ENCODE measurements around the gene ELF1. TPM values are rescaled to one million over a fixed set of nuclear protein-coding genes. Genes with fewer than 3 reads are reported as not detected.

The ELF1 gene
- total and polyA plus RNA-seq, 2 donors (not counting 3 experiments of a cell fraction or from before 2014, with no cell fraction given), result 31.8 to 61.2 TPM

DNA sequence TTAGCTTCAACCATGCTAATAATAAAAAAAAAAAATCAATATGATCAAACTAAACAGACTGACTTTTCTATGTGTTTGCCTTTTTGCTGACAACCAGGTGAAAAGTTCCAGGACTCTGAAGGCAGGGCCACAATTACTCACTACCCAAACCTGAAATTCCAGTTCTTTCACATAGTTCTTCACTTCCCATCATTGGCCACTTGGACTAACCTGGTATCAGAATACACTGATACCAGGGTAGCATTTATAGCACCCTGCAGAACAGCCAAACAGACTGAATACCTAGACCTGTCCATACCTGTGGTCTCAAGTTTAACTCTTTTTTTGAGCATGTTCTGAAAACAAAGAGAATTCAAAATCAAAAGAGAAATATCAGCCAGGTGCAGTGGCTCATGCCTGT lies 25.1 kb downstream of the ELF1 start:
- DNase-seq (ENCODE audit: low read depth, low spot score), result no peak
- Histone ChIP-seq H4K20me1 (replicated peaks; ENCODE audit: control insufficient read depth, extremely low read depth, insufficient read depth, low read length) (no peaks in the 10 kb centered on the region), H3K27me3 (ENCODE audit: control insufficient read depth in 2 of 2, insufficient read depth in 2 of 2, low read length in 2 of 2) (no peaks in the 10 kb centered on the region), H3K4me3 (replicated peaks in 1 of 3; ENCODE audit: insufficient read depth in 1 of 3, low read depth in 1 of 3, low read length in 3 of 3) (no peak overlapping the region), H3K36me3 (ENCODE audit: control insufficient read depth in 2 of 2, extremely low read depth in 1 of 2, insufficient read depth in 2 of 2, low read length in 2 of 2) (no peaks in the 10 kb centered on the region), H3K27ac (ENCODE audit: insufficient read depth, low read depth, low read length) (no peak overlapping the region), H3K9ac (replicated peaks; ENCODE audit: extremely low read depth, insufficient read depth, low read length) (no peak overlapping the region), H3K9me1 (replicated peaks; ENCODE audit: control insufficient read depth, extremely low read depth, insufficient read depth, low read length) (no peaks in the 10 kb centered on the region), H3K9me3 (replicated peaks; ENCODE audit: control insufficient read depth, insufficient read depth, low read length) (no peaks in the 10 kb centered on the region), H3K79me2 (ENCODE audit: control insufficient read depth, insufficient read depth, low read length) (peaks cover 39% of the 10 kb centered on the region), H2AFZ (ENCODE audit: low read depth, low read length) (no peak overlapping the region), H3K4me1 (ENCODE audit: control insufficient read depth, extremely low read depth, insufficient read depth, low read length) (no peaks in the 10 kb centered on the region), H3K4me2 (ENCODE audit: insufficient read depth, low read length) (no peak overlapping the region)
- POLR2A ChIA-PET, result no interaction called here
- dilution Hi-C loops (cut with MboI; ENCODE audit: extremely low pct_ligation_motif_present, low sequenced_read_pairs), result no loop called here
- BruUV-seq (replicated peaks), result no TSS peak
- CTCF ChIA-PET, result interaction anchor here (2.5 kb wide), 1 partner anchor 217 kb away, joined by 12 read pairs; no protein-coding TSS in a partner anchor
- intact Hi-C loops (cut with micrococcal nuclease), result loop anchor here (1.0 kb wide), 1 partner anchor 9 kb away; no protein-coding TSS in a partner anchor
- no peak for TF ChIP-seq JUN (IDR thresholded peaks at IDR 0.05; ENCODE audit: borderline replicate concordance, insufficient read depth, insufficient read length, low read depth)
- TF ChIP-seq, protein P1, sequence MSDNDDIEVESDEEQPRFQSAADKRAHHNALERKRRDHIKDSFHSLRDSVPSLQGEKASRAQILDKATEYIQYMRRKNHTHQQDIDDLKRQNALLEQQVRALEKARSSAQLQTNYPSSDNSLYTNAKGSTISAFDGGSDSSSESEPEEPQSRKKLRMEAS (IDR thresholded peaks at IDR 0.05; ENCODE audit: insufficient read depth, insufficient read length), result no peak
- TF ChIP-seq, protein P2, sequence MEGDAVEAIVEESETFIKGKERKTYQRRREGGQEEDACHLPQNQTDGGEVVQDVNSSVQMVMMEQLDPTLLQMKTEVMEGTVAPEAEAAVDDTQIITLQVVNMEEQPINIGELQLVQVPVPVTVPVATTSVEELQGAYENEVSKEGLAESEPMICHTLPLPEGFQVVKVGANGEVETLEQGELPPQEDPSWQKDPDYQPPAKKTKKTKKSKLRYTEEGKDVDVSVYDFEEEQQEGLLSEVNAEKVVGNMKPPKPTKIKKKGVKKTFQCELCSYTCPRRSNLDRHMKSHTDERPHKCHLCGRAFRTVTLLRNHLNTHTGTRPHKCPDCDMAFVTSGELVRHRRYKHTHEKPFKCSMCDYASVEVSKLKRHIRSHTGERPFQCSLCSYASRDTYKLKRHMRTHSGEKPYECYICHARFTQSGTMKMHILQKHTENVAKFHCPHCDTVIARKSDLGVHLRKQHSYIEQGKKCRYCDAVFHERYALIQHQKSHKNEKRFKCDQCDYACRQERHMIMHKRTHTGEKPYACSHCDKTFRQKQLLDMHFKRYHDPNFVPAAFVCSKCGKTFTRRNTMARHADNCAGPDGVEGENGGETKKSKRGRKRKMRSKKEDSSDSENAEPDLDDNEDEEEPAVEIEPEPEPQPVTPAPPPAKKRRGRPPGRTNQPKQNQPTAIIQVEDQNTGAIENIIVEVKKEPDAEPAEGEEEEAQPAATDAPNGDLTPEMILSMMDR (IDR thresholded peaks at IDR 0.05; ENCODE audit: extremely low read depth in 1 of 2, insufficient read depth in 1 of 2, low read depth in 1 of 2, low read length in 2 of 2), result no peak
- TF ChIP-seq MYC (IDR thresholded peaks at IDR 0.05; ENCODE audit: low read depth, low read length), result no peak
- no peak for TF ChIP-seq POLR2AphosphoS5 (IDR thresholded peaks at IDR 0.05; ENCODE audit: insufficient read depth, low read depth, low read length)
- no peak for TF ChIP-seq GATA2 (IDR thresholded peaks at IDR 0.05; ENCODE audit: insufficient read depth, insufficient read length, low read depth, low read length)
- TF ChIP-seq EZH2 (IDR thresholded peaks at IDR 0.05; ENCODE audit: borderline replicate concordance, low read depth, low read length, severe bottlenecking), result no peak
- no peak for TF ChIP-seq POLR2A (IDR thresholded peaks at IDR 0.05; ENCODE audit: low read depth, low read length)
- no peak for TF ChIP-seq FOS (IDR thresholded peaks at IDR 0.05; ENCODE audit: borderline replicate concordance, insufficient read depth, low read length)
- FAIRE-seq, result no peak
